GM19324 (cell line): ENCODE results near the gene LHX4.

Experiments
- ATAC-seq: cut with Tn5 transposase; IDR thresholded peaks from one replicate; pipeline ENCODE4 v1.9.1; 2021; ENCODE audit warnings: mild to moderate bottlenecking, moderate library complexity; ENCODE audit not compliant: unreplicated experiment, low FRiP score

LHX4 gene

GRCh38 chr1:180254854-180255253 lies 24.8 kb downstream of the LHX4 start:
- no peak for ATAC-seq

- no peak for ATAC-seq
Observed at GRCh38 chr1:180255536-180256340, 25.7 kb downstream of the LHX4 start.

- no peak for ATAC-seq
Observed at GRCh38 chr1:180256341-180257027, 26.4 kb downstream of the LHX4 start.

- ATAC-seq: no peak
Observed at GRCh38 chr1:180257028-180257386, 26.9 kb downstream of the LHX4 start.

GRCh38 chr1:180257486-180257885 lies 27.4 kb downstream of the LHX4 start:
- ATAC-seq: no peak

GRCh38 chr1:180258290-180258689 lies 28.2 kb downstream of the LHX4 start:
- no peak for ATAC-seq

- ATAC-seq: no peak
Observed at GRCh38 chr1:180258935-180259334, 28.9 kb downstream of the LHX4 start.

- no peak for ATAC-seq
Observed at GRCh38 chr1:180259431-180260338, 29.6 kb downstream of the LHX4 start.

- no peak for ATAC-seq
Observed at GRCh38 chr1:180260541-180260940, 30.5 kb downstream of the LHX4 start.

GRCh38 chr1:180261030-180261429 lies 31.0 kb downstream of the LHX4 start:
- ATAC-seq: no peak

- no peak for ATAC-seq
Observed at GRCh38 chr1:180261524-180262155, 31.6 kb downstream of the LHX4 start.

- ATAC-seq: no peak
Observed at GRCh38 chr1:180262628-180263488, 32.8 kb downstream of the LHX4 start.

GRCh38 chr1:180264595-180264994 lies 34.5 kb downstream of the LHX4 start:
- no peak for ATAC-seq

- ATAC-seq: no peak
Observed at GRCh38 chr1:180265201-180265600, 35.1 kb downstream of the LHX4 start.

GRCh38 chr1:180265871-180266270 lies 35.8 kb downstream of the LHX4 start:
- no peak for ATAC-seq

- ATAC-seq: no peak
Observed at GRCh38 chr1:180266275-180267210, 36.5 kb downstream of the LHX4 start.

GRCh38 chr1:180267211-180267561 lies 37.1 kb downstream of the LHX4 start:
- no peak for ATAC-seq

GRCh38 chr1:180267761-180268555 lies 37.9 kb downstream of the LHX4 start:
- ATAC-seq: no peak
